ENCODE measurements around the gene SYNDIG1.

Gene SYNDIG1

DNA sequence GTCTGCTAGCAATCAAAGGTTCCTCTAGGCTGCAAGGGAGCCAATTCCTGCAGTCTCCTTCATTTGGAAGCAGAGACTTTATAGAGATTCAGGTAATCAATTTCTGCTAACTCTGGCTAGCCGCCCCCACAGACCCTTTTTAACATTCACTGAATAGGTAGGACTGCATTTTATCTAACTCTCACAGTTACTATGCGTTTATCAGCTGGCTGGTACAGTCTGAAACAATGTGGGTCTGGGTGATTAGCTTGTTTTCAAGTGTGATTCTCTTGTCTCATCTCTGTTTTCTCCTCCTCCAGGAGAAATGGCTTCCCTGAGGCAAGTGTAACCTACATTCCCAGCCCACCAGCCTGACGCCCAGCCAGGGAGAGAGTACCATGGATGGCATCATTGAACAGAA, 73.3 kb downstream of the SYNDIG1 start:
- CTCF ChIA-PET: no interaction called here
- no peak for DNase-seq (ENCODE audit: extremely low spot score)
- TF ChIP-seq FOXK2 (IDR thresholded peaks at IDR 0.05) (no peak), FOXM1 (IDR thresholded peaks at IDR 0.05; ENCODE audit: borderline replicate concordance) (no peak), SP1 (IDR thresholded peaks at IDR 0.05) (no peak), LEF1 (IDR thresholded peaks at IDR 0.05; ENCODE audit: borderline replicate concordance) (no peak), CTBP1 (IDR thresholded peaks at IDR 0.05; ENCODE audit: borderline replicate concordance) (no peak), TARDBP (IDR thresholded peaks at IDR 0.05) (no peak)
- POLR2A ChIA-PET: no interaction called here

DNA sequence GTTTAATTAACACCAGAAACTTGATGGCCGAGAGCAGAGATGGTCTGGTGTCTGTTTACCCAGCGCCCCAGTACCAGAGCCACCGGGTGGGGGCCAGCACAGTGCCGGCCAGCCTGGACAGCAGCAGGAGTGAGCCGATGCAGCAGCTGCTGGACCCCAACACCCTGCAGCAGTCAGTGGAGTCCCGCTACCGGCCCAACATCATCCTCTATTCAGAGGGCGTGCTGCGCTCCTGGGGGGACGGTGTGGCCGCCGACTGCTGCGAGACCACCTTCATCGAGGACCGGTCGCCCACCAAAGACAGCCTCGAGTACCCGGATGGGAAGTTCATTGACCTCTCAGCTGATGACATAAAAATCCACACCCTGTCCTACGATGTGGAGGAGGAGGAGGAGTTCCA, 73.7 kb downstream of the SYNDIG1 start:
- TF ChIP-seq LEF1 (IDR thresholded peaks at IDR 0.05; ENCODE audit: borderline replicate concordance): no peak
- no peak for TF ChIP-seq ELF4 (IDR thresholded peaks at IDR 0.05)
- CTCF ChIA-PET: no interaction called here
- POLR2A ChIA-PET: no interaction called here
- DNase-seq (ENCODE audit: extremely low spot score): no peak

GRCh38 chr20:24543741-24544140, 74.3 kb downstream of the SYNDIG1 start:
- DNase-seq (ENCODE audit: extremely low spot score): no peak
- TF ChIP-seq L3MBTL2 (conservative IDR thresholded peaks at IDR 0.05) (no peak), TARDBP (IDR thresholded peaks at IDR 0.05) (no peak), NFRKB (IDR thresholded peaks at IDR 0.05) (no peak), BHLHE40 (IDR thresholded peaks at IDR 0.05; ENCODE audit: borderline replicate concordance) (no peak), LEF1 (IDR thresholded peaks at IDR 0.05; ENCODE audit: borderline replicate concordance) (no peak), SUZ12 (IDR thresholded peaks at IDR 0.05) (no peak), SP1 (IDR thresholded peaks at IDR 0.05) (no peak), HDGF (IDR thresholded peaks at IDR 0.05; ENCODE audit: borderline replicate concordance) (no peak), ARNT (IDR thresholded peaks at IDR 0.05) (no peak), CTBP1 (IDR thresholded peaks at IDR 0.05; ENCODE audit: borderline replicate concordance) (no peak), FOXK2 (IDR thresholded peaks at IDR 0.05) (no peak), PKNOX1 (IDR thresholded peaks at IDR 0.05) (no peak), FOXA1 (IDR thresholded peaks at IDR 0.05) (no peak), ZNF384 (IDR thresholded peaks at IDR 0.05) (no peak), FOXM1 (IDR thresholded peaks at IDR 0.05; ENCODE audit: borderline replicate concordance) (no peak), ELF4 (IDR thresholded peaks at IDR 0.05) (no peak)
- POLR2A ChIA-PET: no interaction called here
- CTCF ChIA-PET: no interaction called here

DNA sequence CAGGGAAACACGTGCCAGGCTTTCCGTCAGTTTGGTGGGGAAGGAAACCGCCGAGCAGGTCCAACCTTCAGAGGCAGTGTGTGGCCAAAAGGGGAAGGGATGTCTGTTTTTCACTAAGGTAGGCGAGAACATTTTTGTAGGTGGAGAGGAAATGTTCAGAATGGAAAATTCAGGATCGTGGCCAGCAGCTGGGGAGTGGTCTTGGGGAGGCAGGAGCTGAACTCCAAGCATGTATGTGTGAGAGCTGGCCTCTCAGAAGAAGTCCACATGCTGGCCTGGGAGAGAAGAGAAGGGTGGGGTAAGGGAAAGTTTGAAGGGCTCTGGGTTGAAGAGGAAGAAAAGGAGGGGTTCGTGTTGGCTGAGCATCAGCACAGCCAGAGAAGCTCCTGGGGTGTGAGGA, 74.9 kb downstream of the SYNDIG1 start:
- DNase-seq (ENCODE audit: extremely low spot score): no peak
- TF ChIP-seq CTBP1 (IDR thresholded peaks at IDR 0.05; ENCODE audit: borderline replicate concordance) (no peak), SP1 (IDR thresholded peaks at IDR 0.05) (no peak), L3MBTL2 (conservative IDR thresholded peaks at IDR 0.05) (no peak), PKNOX1 (IDR thresholded peaks at IDR 0.05) (no peak), NFRKB (IDR thresholded peaks at IDR 0.05) (no peak), ARNT (IDR thresholded peaks at IDR 0.05) (no peak), LEF1 (IDR thresholded peaks at IDR 0.05; ENCODE audit: borderline replicate concordance) (no peak), HDGF (IDR thresholded peaks at IDR 0.05; ENCODE audit: borderline replicate concordance) (no peak), FOXA1 (IDR thresholded peaks at IDR 0.05) (no peak), SUZ12 (IDR thresholded peaks at IDR 0.05) (no peak)
- POLR2A ChIA-PET: no interaction called here
- CTCF ChIA-PET: no interaction called here

GRCh38 chr20:24545168-24545567, 75.7 kb downstream of the SYNDIG1 start:
- CTCF ChIA-PET: no interaction called here
- POLR2A ChIA-PET: no interaction called here
- no peak for DNase-seq (ENCODE audit: extremely low spot score)
- TF ChIP-seq FOXM1 (IDR thresholded peaks at IDR 0.05; ENCODE audit: borderline replicate concordance) (no peak), HDGF (IDR thresholded peaks at IDR 0.05; ENCODE audit: borderline replicate concordance) (no peak), SP1 (IDR thresholded peaks at IDR 0.05) (no peak), L3MBTL2 (conservative IDR thresholded peaks at IDR 0.05) (no peak)

- TF ChIP-seq ARNT (IDR thresholded peaks at IDR 0.05) (no peak), SUZ12 (IDR thresholded peaks at IDR 0.05) (no peak), NFRKB (IDR thresholded peaks at IDR 0.05) (no peak), SP1 (IDR thresholded peaks at IDR 0.05) (no peak), PKNOX1 (IDR thresholded peaks at IDR 0.05) (no peak), FOXK2 (IDR thresholded peaks at IDR 0.05) (no peak), CTBP1 (IDR thresholded peaks at IDR 0.05; ENCODE audit: borderline replicate concordance) (no peak), HDGF (IDR thresholded peaks at IDR 0.05; ENCODE audit: borderline replicate concordance) (no peak), L3MBTL2 (conservative IDR thresholded peaks at IDR 0.05) (no peak)
- no peak for DNase-seq (ENCODE audit: extremely low spot score)
- ChIA-PET POLR2A (no interaction called here), CTCF (no interaction called here)
Observed at GRCh38 chr20:24546232-24546892, 76.9 kb downstream of the SYNDIG1 start.

GRCh38 chr20:24547967-24548366, 78.5 kb downstream of the SYNDIG1 start:
- CTCF ChIA-PET: no interaction called here
- TF ChIP-seq ARNT (IDR thresholded peaks at IDR 0.05): no peak
- TF ChIP-seq FOXK2 (IDR thresholded peaks at IDR 0.05): no peak
- no peak for TF ChIP-seq HDGF (IDR thresholded peaks at IDR 0.05; ENCODE audit: borderline replicate concordance)
- no peak for TF ChIP-seq LEF1 (IDR thresholded peaks at IDR 0.05; ENCODE audit: borderline replicate concordance)
- no peak for TF ChIP-seq CTBP1 (IDR thresholded peaks at IDR 0.05; ENCODE audit: borderline replicate concordance)
- TF ChIP-seq PKNOX1 (IDR thresholded peaks at IDR 0.05): no peak
- TF ChIP-seq TARDBP (IDR thresholded peaks at IDR 0.05): no peak
- POLR2A ChIA-PET: no interaction called here
- DNase-seq (ENCODE audit: extremely low spot score): no peak
